SU-DHL-6 (cell line): ENCODE results near the gene RNFT2.

Source experiments
- CTCF ChIP-seq: fragments of 200-600 bp; sonication (generic); IDR thresholded peaks from one replicate; pipeline ENCODE4 v1.5.1; 2017; ENCODE audit warnings: antibody characterized with exemption, mild to moderate bottlenecking, low read length, moderate library complexity; ENCODE audit not compliant: insufficient read depth, poor library complexity, severe bottlenecking
- EZH2phosphoT487 ChIP-seq: fragments of 200-600 bp; sonication (generic), shearing (Covaris generic); conservative IDR thresholded peaks from 2 replicates; pipeline ENCODE4 v1.6.1; 2018; ENCODE audit warnings: mild to moderate bottlenecking, antibody characterized with exemption, low read length, moderate library complexity, mixed read lengths

- TF ChIP-seq CTCF = no peak
- TF ChIP-seq EZH2phosphoT487 = no peak
Measured at GRCh38 chr12:116691205-116691604, 46.9 kb upstream of the RNFT2 start.
